Suprapubic skin (tissue), 3 donors: ENCODE data around the gene DUSP1.

Experiments used
- POLR2A ChIP-seq, 2 donors: fragments of 450-650 bp; IDR thresholded peaks; one replicate each; pipeline ENCODE4 v1.6.1; 2017; ENCODE audit warnings: antibody characterized with exemption in 2 of 2, mild to moderate bottlenecking in 2 of 2, moderate library complexity in 2 of 2
- TF ChIP-seq, protein P1 (sequence below), 2 donors: fragments of 200-600 bp in 1 of 2; fragments of 450-650 bp in 1 of 2; sonication (generic) in 1 of 2; IDR thresholded peaks; one replicate each; pipeline ENCODE4 v1.5.1; 2016 to 2019; ENCODE audit warnings: antibody characterized with exemption in 2 of 2, mild to moderate bottlenecking in 1 of 2, moderate library complexity in 1 of 2

DNA sequence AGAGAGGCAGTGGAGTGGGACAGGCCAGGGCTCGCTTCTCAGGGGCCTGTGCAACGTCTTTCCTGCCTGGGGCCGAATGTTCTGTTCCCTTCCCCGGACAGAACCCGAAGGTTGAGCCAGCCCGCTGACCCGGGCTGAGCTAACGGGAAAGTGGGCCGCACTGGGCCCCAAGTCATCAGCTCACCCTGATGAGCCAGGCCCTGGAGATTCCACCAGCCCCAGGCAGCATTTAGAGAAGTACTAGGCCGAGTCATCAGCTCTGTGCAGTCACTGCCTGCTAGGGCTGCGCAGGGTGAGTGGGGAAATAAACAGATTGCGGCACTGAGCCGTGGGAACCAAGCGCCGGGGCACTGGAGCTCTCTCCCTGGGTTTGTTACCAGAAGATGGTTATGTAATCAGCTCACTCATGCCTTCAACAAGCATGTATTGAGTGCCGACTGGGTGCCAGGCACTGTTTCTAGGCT, 29.1 kb upstream of the DUSP1 start:
- TF ChIP-seq POLR2A (IDR thresholded peaks at IDR 0.05): no peak
- TF ChIP-seq, protein P1, sequence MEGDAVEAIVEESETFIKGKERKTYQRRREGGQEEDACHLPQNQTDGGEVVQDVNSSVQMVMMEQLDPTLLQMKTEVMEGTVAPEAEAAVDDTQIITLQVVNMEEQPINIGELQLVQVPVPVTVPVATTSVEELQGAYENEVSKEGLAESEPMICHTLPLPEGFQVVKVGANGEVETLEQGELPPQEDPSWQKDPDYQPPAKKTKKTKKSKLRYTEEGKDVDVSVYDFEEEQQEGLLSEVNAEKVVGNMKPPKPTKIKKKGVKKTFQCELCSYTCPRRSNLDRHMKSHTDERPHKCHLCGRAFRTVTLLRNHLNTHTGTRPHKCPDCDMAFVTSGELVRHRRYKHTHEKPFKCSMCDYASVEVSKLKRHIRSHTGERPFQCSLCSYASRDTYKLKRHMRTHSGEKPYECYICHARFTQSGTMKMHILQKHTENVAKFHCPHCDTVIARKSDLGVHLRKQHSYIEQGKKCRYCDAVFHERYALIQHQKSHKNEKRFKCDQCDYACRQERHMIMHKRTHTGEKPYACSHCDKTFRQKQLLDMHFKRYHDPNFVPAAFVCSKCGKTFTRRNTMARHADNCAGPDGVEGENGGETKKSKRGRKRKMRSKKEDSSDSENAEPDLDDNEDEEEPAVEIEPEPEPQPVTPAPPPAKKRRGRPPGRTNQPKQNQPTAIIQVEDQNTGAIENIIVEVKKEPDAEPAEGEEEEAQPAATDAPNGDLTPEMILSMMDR (IDR thresholded peaks at IDR 0.05): no peak
